Caco-2 (cell line): Measurements from ENCODE around the gene TRPC1. TPM values are rescaled to one million over a fixed set of nuclear protein-coding genes. Genes with fewer than 3 reads are reported as not detected.

Source experiments
- BruUV-seq: library from RNA; stranded (reverse); fragments of 400-500 nt; replicated peaks from 2 replicates; lab custom pipeline; 2021; lab: Mats Ljungman, UMichigan
- CTCF ChIA-PET: fragments of 300-600 bp; sonication (Branson Sonifier 250); formaldehyde crosslinking; loops from one replicate; lab custom pipeline; 2022; ENCODE audit warnings: antibody characterized with exemption; lab: Charles Lee
- POLR2A ChIA-PET: fragments of 300-600 bp; sonication (Branson Sonifier 250); formaldehyde crosslinking; loops from one replicate; lab custom pipeline; 2022; ENCODE audit warnings: antibody characterized with exemption; lab: Charles Lee
- DNase-seq, 2 experiments: peaks; one replicate each; pipeline versions ENCODE4 v3.0.0 to v3.0.0-alpha.2; 2020 to 2022
- H3K27me3 ChIP-seq: replicated peaks from 2 replicates; pipeline ENCODE4 v1.6.0; 2011; ENCODE audit warnings: low read length; ENCODE audit not compliant: control insufficient read depth, insufficient read depth
- H3K36me3 ChIP-seq: 2 replicates; pipeline ENCODE4 v1.5.1; 2011; ENCODE audit warnings: low read length; ENCODE audit not compliant: control insufficient read depth, insufficient read depth
- H3K4me1 ChIP-seq: fragments of 250-450 bp; sonication (Bioruptor Pico); 2 replicates; pipeline ENCODE4 v1.5.1; 2020; ENCODE audit warnings: mild to moderate bottlenecking
- H3K4me3 ChIP-seq: 2 replicates; pipeline ENCODE4 v1.5.1; 2011; ENCODE audit warnings: low read depth, mild to moderate bottlenecking, control low read depth, low read length
- H3K9me3 ChIP-seq: fragments of 250-450 bp; sonication (Bioruptor Pico); 2 replicates; pipeline ENCODE4 v1.5.1; 2020; ENCODE audit warnings: mild to moderate bottlenecking, moderate library complexity
- H3K27ac Mint-ChIP-seq: one replicate; pipeline ENCODE4 v1.8.0; 2022; ENCODE audit warnings: mixed read lengths; ENCODE audit not compliant: unreplicated experiment
- H3K27me3 Mint-ChIP-seq: one replicate; pipeline ENCODE4 v1.8.0; 2022; ENCODE audit warnings: mixed read lengths; ENCODE audit not compliant: insufficient read depth, unreplicated experiment
- H3K36me3 Mint-ChIP-seq: one replicate; pipeline ENCODE4 v1.8.0; 2022; ENCODE audit warnings: mild to moderate bottlenecking, mixed read lengths; ENCODE audit not compliant: insufficient read depth, unreplicated experiment
- H3K4me1 Mint-ChIP-seq: one replicate; pipeline ENCODE4 v1.8.0; 2022; ENCODE audit warnings: low read depth, mixed read lengths; ENCODE audit not compliant: unreplicated experiment
- H3K4me3 Mint-ChIP-seq: one replicate; pipeline ENCODE4 v1.8.0; 2022; ENCODE audit warnings: mild to moderate bottlenecking, moderate library complexity, mixed read lengths; ENCODE audit not compliant: unreplicated experiment
- H3K9me3 Mint-ChIP-seq: one replicate; pipeline ENCODE4 v1.8.0; 2022; ENCODE audit warnings: mixed read lengths; ENCODE audit not compliant: unreplicated experiment
- intact Hi-C: fragments of 100-400 bp; cut with micrococcal nuclease; formaldehyde crosslinking; loops from one replicate; pipeline ENCODE4 v1.10.0; 2022; ENCODE audit not compliant: unreplicated experiment
- total RNA-seq: library from RNA; stranded (reverse); gene quantifications from 2 replicates; pipeline ENCODE4 v1.2.3, GENCODE V29; 2022
- TF ChIP-seq, protein P1 (sequence below), 2 experiments: fragments of 200-600 bp in 1 of 2; IDR thresholded peaks; 1 replicate in 1 of 2; 2 replicates in 1 of 2; pipeline versions ENCODE4 v1.5.1 to v1.8.0; 2011 to 2022; ENCODE audit warnings: antibody characterized with exemption in 1 of 2, control low read depth in 1 of 2, inconsistent platforms in 1 of 2, low read depth in 1 of 2, low read length in 1 of 2, mild to moderate bottlenecking in 1 of 2, moderate library complexity in 1 of 2; ENCODE audit not compliant: insufficient read depth in 1 of 2, severe bottlenecking in 1 of 2, unreplicated experiment in 1 of 2

The TRPC1 gene
- total RNA-seq, 1 experiment from 2014 or later, result 8.3 TPM

DNA sequence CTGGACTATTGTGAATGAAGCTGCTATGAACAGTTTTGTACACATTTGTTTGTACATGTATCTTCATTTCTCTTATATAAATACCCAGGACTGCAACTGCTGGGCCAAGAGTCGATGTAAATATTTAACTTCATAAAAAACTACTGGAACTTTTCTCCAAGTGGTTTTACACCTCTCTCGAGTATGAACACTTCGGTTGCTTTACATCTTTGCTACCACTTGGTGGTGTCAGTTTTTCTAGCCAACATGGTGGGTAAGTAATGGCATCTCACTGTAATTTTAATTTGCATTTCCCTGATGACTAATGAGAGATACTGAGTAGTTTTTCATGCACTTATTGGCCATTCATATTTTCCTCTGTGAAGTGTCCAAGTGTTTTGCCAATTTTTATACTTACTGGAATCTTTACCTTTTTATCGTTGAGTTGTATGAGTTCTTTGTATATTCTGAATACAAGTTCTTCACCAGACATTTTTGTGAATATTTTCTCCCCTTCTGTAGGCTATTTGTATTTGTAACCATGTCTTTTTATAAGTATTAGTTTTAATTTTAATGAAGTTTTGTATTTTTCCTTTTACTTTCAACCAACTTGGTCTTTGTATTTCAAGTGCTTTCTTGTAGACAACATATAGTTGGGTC lies 120.6 kb downstream of the TRPC1 start:
- DNase-seq, result peak in 1 of 2 experiments; percentile 24

DNA sequence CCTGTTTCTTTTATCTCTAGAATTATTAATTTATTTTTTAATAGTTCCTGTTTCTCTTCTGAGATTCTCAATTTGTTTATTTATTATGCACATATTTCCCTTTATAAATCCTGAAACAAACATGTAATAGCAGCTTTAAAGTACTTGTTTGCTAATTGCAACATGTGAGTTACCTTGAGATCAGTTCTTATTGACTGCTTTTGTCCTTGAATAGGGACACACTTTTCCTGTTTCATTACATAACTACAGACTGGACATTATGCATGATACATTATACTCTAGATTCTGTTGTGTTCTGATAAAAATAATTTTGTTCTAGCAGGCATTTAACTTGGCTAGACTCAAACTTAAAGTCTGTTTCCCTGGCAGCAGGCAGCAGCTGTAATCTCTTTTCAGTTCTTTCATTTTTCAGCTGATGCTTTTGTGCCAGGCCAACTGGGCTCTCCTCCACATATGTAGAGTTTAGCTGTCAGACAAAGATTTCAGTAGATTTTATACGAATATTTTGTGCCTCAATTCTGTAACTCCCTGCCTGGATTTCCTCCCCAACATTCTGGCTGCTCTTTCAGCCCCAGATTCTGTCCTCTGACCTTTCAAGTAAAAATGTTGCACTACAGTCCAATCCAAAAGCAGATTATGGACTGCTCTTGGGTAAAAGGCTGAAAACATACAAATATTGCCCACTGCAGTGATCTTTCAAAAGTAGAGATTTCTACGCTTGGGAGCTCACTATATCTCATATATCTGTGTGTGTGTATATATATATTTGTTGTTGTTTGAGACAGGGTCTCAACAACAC lies 123.1 kb downstream of the TRPC1 start:
- no TSS peak for BruUV-seq
- Mint-ChIP-seq H3K27me3 (no peaks in the 10 kb centered on the region), H3K9me3 (no peaks in the 10 kb centered on the region), H3K4me1 (no peaks in the 10 kb centered on the region), H3K4me3 (no peak overlapping the region), H3K27ac (no peak overlapping the region), H3K36me3 (no peaks in the 10 kb centered on the region)
- H3K4me3 ChIP-seq, result no peak overlapping the region
- no peak for DNase-seq
- CTCF ChIA-PET, result no interaction called here
- TF ChIP-seq, protein P1, sequence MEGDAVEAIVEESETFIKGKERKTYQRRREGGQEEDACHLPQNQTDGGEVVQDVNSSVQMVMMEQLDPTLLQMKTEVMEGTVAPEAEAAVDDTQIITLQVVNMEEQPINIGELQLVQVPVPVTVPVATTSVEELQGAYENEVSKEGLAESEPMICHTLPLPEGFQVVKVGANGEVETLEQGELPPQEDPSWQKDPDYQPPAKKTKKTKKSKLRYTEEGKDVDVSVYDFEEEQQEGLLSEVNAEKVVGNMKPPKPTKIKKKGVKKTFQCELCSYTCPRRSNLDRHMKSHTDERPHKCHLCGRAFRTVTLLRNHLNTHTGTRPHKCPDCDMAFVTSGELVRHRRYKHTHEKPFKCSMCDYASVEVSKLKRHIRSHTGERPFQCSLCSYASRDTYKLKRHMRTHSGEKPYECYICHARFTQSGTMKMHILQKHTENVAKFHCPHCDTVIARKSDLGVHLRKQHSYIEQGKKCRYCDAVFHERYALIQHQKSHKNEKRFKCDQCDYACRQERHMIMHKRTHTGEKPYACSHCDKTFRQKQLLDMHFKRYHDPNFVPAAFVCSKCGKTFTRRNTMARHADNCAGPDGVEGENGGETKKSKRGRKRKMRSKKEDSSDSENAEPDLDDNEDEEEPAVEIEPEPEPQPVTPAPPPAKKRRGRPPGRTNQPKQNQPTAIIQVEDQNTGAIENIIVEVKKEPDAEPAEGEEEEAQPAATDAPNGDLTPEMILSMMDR (IDR thresholded peaks at IDR 0.05; ENCODE audit: insufficient read depth in 1 of 2, low read depth in 1 of 2, low read length in 1 of 2, severe bottlenecking in 1 of 2, unreplicated experiment in 1 of 2), result no peak
- POLR2A ChIA-PET, result no interaction called here
- H3K9me3 ChIP-seq, result no peaks in the 10 kb centered on the region
- H3K27me3 ChIP-seq, result no peaks in the 10 kb centered on the region
- no peaks in the 10 kb centered on the region for H3K36me3 ChIP-seq
- H3K4me1 ChIP-seq, result no peaks in the 10 kb centered on the region
- intact Hi-C loops, result no loop called here

More for the DNA sequence above, 120.6 kb downstream of the TRPC1 start:
- no peaks in the 10 kb centered on the region for H3K4me1 Mint-ChIP-seq
- H3K4me1 ChIP-seq, result no peaks in the 10 kb centered on the region
- H3K36me3 ChIP-seq, result no peaks in the 10 kb centered on the region
- ChIA-PET CTCF (no interaction called here), POLR2A (no interaction called here)
- no peaks in the 10 kb centered on the region for H3K27me3 ChIP-seq
- H3K36me3 Mint-ChIP-seq, result no peaks in the 10 kb centered on the region
- peaks cover 3% of the 10 kb centered on the region for H3K27me3 Mint-ChIP-seq
- no peaks in the 10 kb centered on the region for H3K9me3 ChIP-seq
- no peaks in the 10 kb centered on the region for H3K9me3 Mint-ChIP-seq
- intact Hi-C loops, result loop anchor here (1.0 kb wide), 1 partner anchor 150 kb away; no protein-coding TSS in a partner anchor
- no peak overlapping the region for H3K4me3 ChIP-seq
- no peak overlapping the region for H3K4me3 Mint-ChIP-seq
- no TSS peak for BruUV-seq
- no peak overlapping the region for H3K27ac Mint-ChIP-seq
- TF ChIP-seq, protein P1 (IDR thresholded peaks at IDR 0.05; ENCODE audit: insufficient read depth in 1 of 2, low read depth in 1 of 2, low read length in 1 of 2, severe bottlenecking in 1 of 2, unreplicated experiment in 1 of 2), result peak; percentile 45 to 65

DNA sequence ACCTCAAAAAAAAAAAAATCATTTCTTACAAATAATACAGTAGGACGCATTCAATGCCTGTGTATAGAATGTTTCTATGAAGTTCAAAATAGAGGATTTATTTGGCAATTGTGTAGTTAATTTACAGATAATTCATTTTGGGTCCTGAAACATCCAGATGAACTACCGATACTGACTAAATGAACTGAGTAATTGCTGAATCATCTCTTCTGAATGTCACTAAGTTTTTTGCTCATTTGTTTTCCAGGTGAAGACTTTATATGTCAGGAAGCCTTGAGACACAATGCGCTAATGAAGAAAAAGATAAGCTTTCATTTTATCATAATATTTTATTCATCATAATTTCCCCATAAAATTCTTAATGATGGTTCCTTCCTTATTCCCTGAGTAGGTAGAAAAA lies 125.3 kb downstream of the TRPC1 start:
- H3K4me3 Mint-ChIP-seq, result no peak overlapping the region
- no peaks in the 10 kb centered on the region for H3K27me3 ChIP-seq
- TF ChIP-seq, protein P1 (IDR thresholded peaks at IDR 0.05; ENCODE audit: insufficient read depth in 1 of 2, low read depth in 1 of 2, low read length in 1 of 2, severe bottlenecking in 1 of 2, unreplicated experiment in 1 of 2), result no peak
- H3K4me3 ChIP-seq, result no peak overlapping the region
- no peaks in the 10 kb centered on the region for H3K36me3 Mint-ChIP-seq
- no peaks in the 10 kb centered on the region for H3K4me1 ChIP-seq
- intact Hi-C loops, result no loop called here
- POLR2A ChIA-PET, result no interaction called here
- CTCF ChIA-PET, result interaction anchor here (0.7 kb wide), 1 partner anchor 46 kb away, joined by 3 read pairs; no protein-coding TSS in a partner anchor
- H3K36me3 ChIP-seq, result no peaks in the 10 kb centered on the region
- BruUV-seq, result no TSS peak
- DNase-seq, result no peak
- no peaks in the 10 kb centered on the region for H3K9me3 ChIP-seq
- peaks cover 5% of the 10 kb centered on the region for H3K4me1 Mint-ChIP-seq
- H3K9me3 Mint-ChIP-seq, result no peaks in the 10 kb centered on the region
- H3K27me3 Mint-ChIP-seq, result no peaks in the 10 kb centered on the region
- no peak overlapping the region for H3K27ac Mint-ChIP-seq
